Activated B cell treated with CpG ODN at 0.5 μM for 24 hours (primary cell): Measurements from ENCODE around the gene ITM2C. TPM values are rescaled to one million over a fixed set of nuclear protein-coding genes. Genes with fewer than 3 reads are reported as not detected.

ENCODE experiments used
- ATAC-seq: fragments of 200-7000 bp; cut with Tn5 transposase; one replicate; pipeline ENCODE4 v1.10.0; 2021; ENCODE audit warnings: low read depth, mild to moderate bottlenecking, moderate library complexity
- CTCF ChIA-PET: fragments of 350-600 bp; sonication (Branson Sonifier 250); formaldehyde crosslinking; loops from one replicate; lab custom pipeline; 2021; ENCODE audit warnings: antibody characterized with exemption; lab: Charles Lee
- POLR2A ChIA-PET: fragments of 350-600 bp; sonication (Branson Sonifier 250); formaldehyde crosslinking; loops from one replicate; lab custom pipeline; 2021; ENCODE audit warnings: antibody characterized with exemption; lab: Charles Lee
- DNase-seq: peaks from one replicate; pipeline ENCODE4 v3.0.0; 2022
- H3K27ac Mint-ChIP-seq: one replicate; pipeline ENCODE4 v1.8.0; 2020; ENCODE audit warnings: mixed read lengths
- H3K27me3 Mint-ChIP-seq: one replicate; pipeline ENCODE4 v1.8.0; 2021; ENCODE audit warnings: mixed read lengths
- H3K36me3 Mint-ChIP-seq: one replicate; pipeline ENCODE4 v1.8.0; 2021; ENCODE audit warnings: low read depth, mixed read lengths
- H3K4me1 Mint-ChIP-seq: one replicate; pipeline ENCODE4 v1.8.0; 2021; ENCODE audit warnings: mixed read lengths
- H3K4me3 Mint-ChIP-seq: one replicate; pipeline ENCODE4 v1.8.0; 2020; ENCODE audit warnings: mild to moderate bottlenecking, mixed read lengths
- H3K9me3 Mint-ChIP-seq: one replicate; pipeline ENCODE4 v1.8.0; 2020; ENCODE audit warnings: mixed read lengths
- intact Hi-C: fragments of 100-400 bp; cut with micrococcal nuclease; formaldehyde crosslinking; loops from one replicate; pipeline ENCODE4 v1.15.1; 2024
- total RNA-seq: library from RNA; stranded (reverse); gene quantifications from 2 replicates; pipeline ENCODE4 v1.2.3, GENCODE V29; 2022
- TF ChIP-seq, protein P1 (sequence below): fragments of 200-600 bp; IDR thresholded peaks from one replicate; pipeline ENCODE4 v1.8.0; 2022; ENCODE audit warnings: antibody characterized with exemption, mild to moderate bottlenecking

The ITM2C gene
- total RNA-seq, 1 donor from 2014 or later = 102 TPM

GRCh38 chr2:230900336-230900995 is 35.7 kb downstream of the ITM2C start:
- ChIA-PET POLR2A (interaction anchor here (0.6 to 1.9 kb wide), 2 partner anchors 27 to 87 kb away, joined by 4 to 6 read pairs; no protein-coding TSS in a partner anchor), CTCF (interaction anchor here (1.0 to 9.8 kb wide), 3 partner anchors 85 to 95 kb away, joined by 3 to 97 read pairs (median 3); no protein-coding TSS in a partner anchor)
- Mint-ChIP-seq H3K4me3 (no peak overlapping the region), H3K27me3 (no peaks in the 10 kb centered on the region), H3K9me3 (no peaks in the 10 kb centered on the region), H3K4me1 (peaks cover 24% of the 10 kb centered on the region), H3K27ac (no peak overlapping the region), H3K36me3 (no peaks in the 10 kb centered on the region)
- DNase-seq (no peak), ATAC-seq (no peak)
- TF ChIP-seq, protein P1, sequence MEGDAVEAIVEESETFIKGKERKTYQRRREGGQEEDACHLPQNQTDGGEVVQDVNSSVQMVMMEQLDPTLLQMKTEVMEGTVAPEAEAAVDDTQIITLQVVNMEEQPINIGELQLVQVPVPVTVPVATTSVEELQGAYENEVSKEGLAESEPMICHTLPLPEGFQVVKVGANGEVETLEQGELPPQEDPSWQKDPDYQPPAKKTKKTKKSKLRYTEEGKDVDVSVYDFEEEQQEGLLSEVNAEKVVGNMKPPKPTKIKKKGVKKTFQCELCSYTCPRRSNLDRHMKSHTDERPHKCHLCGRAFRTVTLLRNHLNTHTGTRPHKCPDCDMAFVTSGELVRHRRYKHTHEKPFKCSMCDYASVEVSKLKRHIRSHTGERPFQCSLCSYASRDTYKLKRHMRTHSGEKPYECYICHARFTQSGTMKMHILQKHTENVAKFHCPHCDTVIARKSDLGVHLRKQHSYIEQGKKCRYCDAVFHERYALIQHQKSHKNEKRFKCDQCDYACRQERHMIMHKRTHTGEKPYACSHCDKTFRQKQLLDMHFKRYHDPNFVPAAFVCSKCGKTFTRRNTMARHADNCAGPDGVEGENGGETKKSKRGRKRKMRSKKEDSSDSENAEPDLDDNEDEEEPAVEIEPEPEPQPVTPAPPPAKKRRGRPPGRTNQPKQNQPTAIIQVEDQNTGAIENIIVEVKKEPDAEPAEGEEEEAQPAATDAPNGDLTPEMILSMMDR = no peak
- intact Hi-C loops = loop anchor here (5.0 kb wide), 1 partner anchor 42 kb away; no protein-coding TSS in a partner anchor

DNA sequence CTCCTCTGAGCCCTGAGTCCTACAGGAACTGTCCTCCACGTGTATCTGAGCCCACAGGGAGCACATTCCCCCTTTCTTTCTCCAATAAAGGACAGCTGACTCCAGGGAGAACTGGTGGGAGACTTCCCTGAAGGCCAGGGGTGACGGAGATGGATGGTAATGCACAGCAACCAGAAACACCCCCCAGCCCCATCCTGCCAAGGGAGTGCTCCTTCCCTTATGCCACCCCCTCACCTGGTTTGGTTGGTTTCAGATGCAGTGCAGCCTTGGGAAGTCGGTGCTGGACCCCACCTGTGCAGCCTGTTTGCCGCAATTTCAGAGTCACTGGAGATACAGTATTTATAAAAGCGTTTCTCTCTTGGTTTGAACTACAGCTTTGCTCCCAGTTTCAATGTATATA is 36.3 kb downstream of the ITM2C start:
- no peak overlapping the region for H3K4me3 Mint-ChIP-seq
- H3K4me1 Mint-ChIP-seq = peaks cover 19% of the 10 kb centered on the region
- no peaks in the 10 kb centered on the region for H3K27me3 Mint-ChIP-seq
- TF ChIP-seq, protein P1 = no peak
- ChIA-PET POLR2A (interaction anchor here (1.9 kb wide), 1 partner anchor 86 kb away, joined by 6 read pairs; no protein-coding TSS in a partner anchor), CTCF (interaction anchor here (1.0 to 9.8 kb wide), 3 partner anchors 84 to 94 kb away, joined by 3 to 97 read pairs (median 3); no protein-coding TSS in a partner anchor)
- no peaks in the 10 kb centered on the region for H3K9me3 Mint-ChIP-seq
- H3K27ac Mint-ChIP-seq = no peak overlapping the region
- ATAC-seq = no peak
- intact Hi-C loops = loop anchor here (5.0 kb wide), 1 partner anchor 41 kb away; no protein-coding TSS in a partner anchor
- no peak for DNase-seq
- no peaks in the 10 kb centered on the region for H3K36me3 Mint-ChIP-seq

- ATAC-seq (peak; percentile 90), DNase-seq (peak; percentile 19)
- H3K4me1 Mint-ChIP-seq = peaks cover 18% of the 10 kb centered on the region
- intact Hi-C loops = loop anchor here (1.0 to 5.0 kb wide), 4 partner anchors 22 to 154 kb away; partner anchors contain the start of genes GPR55 and PSMD1
- H3K4me3 Mint-ChIP-seq = no peak overlapping the region
- H3K27me3 Mint-ChIP-seq = no peaks in the 10 kb centered on the region
- no peaks in the 10 kb centered on the region for H3K9me3 Mint-ChIP-seq
- TF ChIP-seq, protein P1 = no peak
- H3K36me3 Mint-ChIP-seq = no peaks in the 10 kb centered on the region
- no peak overlapping the region for H3K27ac Mint-ChIP-seq
- ChIA-PET POLR2A (interaction anchor here (0.7 to 1.9 kb wide), 3 partner anchors 29 to 85 kb away, joined by 3 to 6 read pairs (median 3); no protein-coding TSS in a partner anchor), CTCF (interaction anchor here (0.9 to 9.8 kb wide), 8 partner anchors 11 to 90 kb away, joined by 3 to 97 read pairs (median 4); partner anchors contain the start of gene GPR55)
Observed at GRCh38 chr2:230902180-230902899, 37.6 kb downstream of the ITM2C start.

GRCh38 chr2:230903231-230904150 is 38.7 kb downstream of the ITM2C start:
- TF ChIP-seq, protein P1 = no peak
- no peak overlapping the region for H3K4me3 Mint-ChIP-seq
- peaks cover 20% of the 10 kb centered on the region for H3K4me1 Mint-ChIP-seq
- DNase-seq (peak; percentile 4), ATAC-seq (no peak)
- H3K27me3 Mint-ChIP-seq = no peaks in the 10 kb centered on the region
- no peaks in the 10 kb centered on the region for H3K9me3 Mint-ChIP-seq
- H3K27ac Mint-ChIP-seq = no peak overlapping the region
- POLR2A ChIA-PET = no interaction called here
- intact Hi-C loops = loop anchor here (2.0 to 5.0 kb wide), 3 partner anchors 21 to 153 kb away; partner anchors contain the start of genes GPR55 and PSMD1
- CTCF ChIA-PET = interaction anchor here (1.1 to 9.8 kb wide), 5 partner anchors 20 to 82 kb away, joined by 3 to 97 read pairs (median 3); no protein-coding TSS in a partner anchor
- peaks cover 2% of the 10 kb centered on the region for H3K36me3 Mint-ChIP-seq
